HG02678 (cell line): Measurements from ENCODE around the gene HMCN1.

ENCODE experiments used
- ATAC-seq: cut with Tn5 transposase; IDR thresholded peaks from one replicate; pipeline ENCODE4 v1.9.1; 2021; ENCODE audit warnings: mild to moderate bottlenecking, moderate library complexity; ENCODE audit not compliant: unreplicated experiment

Gene HMCN1

DNA sequence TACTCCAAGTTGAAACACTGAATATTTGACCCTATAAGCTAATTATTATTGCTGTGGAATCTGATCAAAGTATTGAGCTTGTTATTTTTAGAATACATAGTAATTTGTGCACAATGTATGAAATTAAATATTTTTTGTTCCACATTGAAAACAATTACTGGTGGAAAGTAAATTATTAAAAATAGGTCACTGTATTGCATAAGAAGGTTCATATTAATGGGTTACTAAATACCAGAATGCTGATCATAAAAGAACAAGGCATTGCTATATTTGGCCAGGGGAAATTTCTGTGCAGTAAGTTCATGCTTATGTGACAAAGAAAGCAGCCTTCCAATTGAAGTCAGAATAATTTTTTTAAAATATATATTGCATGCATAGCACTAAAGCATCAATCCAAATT is 481.4 kb downstream of the HMCN1 start:
- no peak for ATAC-seq

GRCh38 chr1:186218654-186219352 is 484.6 kb downstream of the HMCN1 start:
- ATAC-seq = peak; percentile 58

DNA sequence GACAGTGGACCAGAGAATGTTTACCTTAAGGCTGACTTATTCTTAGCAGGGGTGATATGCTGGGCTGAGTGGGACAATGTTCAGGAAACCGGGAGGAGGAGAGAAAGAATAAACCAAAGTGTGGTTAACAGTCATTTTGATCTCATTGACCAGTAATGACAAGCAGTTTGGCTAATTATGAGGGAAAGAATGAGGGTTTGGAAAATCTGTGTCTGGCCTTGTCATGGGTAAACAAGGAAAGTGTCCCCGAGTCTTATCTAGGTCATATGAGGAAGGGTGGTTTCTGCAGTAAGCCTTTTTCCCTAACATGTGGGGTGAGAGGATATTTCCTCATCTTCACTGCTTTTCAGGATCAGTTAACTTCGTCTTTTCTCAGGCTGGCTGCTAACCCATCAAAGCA is 485.9 kb downstream of the HMCN1 start:
- no peak for ATAC-seq

DNA sequence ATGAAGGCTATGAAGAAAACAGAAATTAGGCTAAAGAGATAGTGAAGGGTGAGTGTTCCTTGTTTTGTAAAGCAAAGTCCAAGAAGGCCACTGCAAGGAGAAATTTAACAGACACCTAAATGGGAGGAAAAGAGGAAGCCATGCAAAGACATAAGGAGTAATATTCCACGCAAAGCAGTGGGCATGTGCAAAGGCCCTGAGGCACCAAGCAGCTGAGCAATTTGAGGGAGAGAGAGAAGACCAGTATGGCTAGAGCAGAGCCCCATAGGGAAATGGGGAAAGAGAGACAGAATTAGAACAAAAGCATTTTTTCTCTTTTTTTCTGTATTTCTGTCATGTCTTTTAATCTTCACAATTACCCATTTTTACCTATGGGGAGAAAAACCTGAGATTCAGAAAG is 486.7 kb downstream of the HMCN1 start:
- ATAC-seq = no peak

DNA sequence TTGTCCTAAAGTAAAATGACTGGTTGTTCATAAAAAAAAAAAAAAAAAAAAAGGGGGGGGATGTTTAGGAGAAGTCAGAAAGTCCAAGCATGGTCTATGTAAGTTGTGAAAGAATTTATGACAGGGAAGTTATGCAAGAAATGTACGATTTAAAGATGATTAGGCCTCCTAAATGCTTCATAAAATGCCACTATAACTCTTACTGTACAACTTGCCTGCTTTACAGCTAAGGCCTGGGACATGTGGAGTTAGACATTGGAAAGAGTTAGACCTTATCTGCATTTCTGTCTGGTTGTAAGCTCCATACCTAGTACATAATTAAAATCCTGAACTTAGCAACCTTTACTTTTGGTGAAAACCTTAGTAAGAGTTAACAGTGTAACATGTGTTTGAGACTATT is 490.9 kb downstream of the HMCN1 start:
- no peak for ATAC-seq

DNA sequence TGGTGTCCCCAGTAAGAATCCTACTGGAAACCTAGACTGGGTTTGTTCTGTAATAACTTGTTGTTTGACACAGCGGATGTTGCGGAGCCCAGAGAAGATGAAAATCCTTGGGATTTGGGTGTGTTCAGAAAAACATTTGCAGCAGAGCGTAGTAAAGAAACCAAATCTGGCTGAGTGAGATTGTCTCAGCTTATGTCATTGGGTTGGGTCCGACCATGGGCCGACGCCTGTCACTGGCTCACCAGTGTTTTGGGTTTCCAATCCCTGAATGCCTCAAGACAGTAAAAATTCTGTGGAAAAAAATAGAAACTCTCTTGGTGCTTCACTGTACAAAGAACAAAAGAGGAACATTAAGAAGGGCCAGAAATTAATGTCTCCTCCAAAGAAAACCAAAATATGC is 494.6 kb downstream of the HMCN1 start:
- no peak for ATAC-seq

- ATAC-seq = no peak
Observed at GRCh38 chr1:186231861-186232436, 497.8 kb downstream of the HMCN1 start.

DNA sequence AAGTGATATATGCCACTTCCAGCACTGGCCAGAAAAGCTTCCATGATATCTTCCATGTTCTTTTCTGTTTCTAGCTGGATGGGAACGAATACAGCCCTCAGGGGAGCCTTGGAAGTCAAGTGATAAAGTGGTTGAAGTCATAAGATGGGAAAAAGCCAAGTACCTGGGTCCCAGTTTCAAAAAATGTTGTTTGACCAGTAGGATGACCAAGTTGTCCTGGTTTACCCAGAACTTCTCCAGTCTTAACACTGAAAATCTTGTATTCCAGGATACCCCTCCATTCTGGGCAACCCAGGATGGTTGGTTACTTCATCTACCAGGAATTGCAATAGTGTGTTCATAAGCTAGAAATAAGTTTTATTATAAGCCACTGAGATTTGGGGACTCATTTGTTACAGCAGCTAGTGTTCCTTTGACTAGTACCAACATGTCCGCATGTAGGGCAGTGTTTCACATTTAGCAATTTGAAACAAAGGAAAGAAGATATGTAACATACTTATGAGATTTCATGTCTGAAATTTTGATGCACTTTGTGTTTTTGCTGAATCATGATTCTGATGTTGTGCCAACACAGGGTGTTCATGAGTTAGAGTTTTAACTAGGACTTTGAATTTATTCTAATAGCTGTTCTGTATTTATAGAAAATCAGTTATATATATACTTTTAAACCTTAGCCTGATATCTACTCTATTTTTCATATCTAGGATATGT is 500.9 kb downstream of the HMCN1 start:
- ATAC-seq = no peak

- ATAC-seq = no peak
Observed at GRCh38 chr1:186235696-186236095, 501.5 kb downstream of the HMCN1 start.

- ATAC-seq = no peak
Observed at GRCh38 chr1:186236921-186237320, 502.7 kb downstream of the HMCN1 start.

DNA sequence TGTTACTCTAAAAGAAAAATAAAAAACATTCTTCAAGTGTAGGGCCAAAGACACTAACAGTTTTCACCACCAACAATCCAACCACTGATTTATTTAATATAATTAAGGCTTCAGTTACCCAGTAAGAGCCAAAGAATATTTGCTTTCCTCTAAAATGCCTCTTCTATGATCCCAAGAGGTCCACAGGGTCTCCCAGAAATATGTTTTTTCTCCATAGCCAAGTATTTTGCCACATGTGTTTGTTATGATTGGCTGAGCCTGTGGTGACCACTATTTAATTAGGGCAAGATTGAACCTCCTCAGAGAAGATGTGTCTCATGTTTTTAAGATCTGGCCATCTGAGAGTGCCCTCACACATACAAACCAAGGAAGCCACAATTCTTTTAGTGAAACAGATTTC is 505.0 kb downstream of the HMCN1 start:
- ATAC-seq = no peak

GRCh38 chr1:186240436-186240835 is 506.2 kb downstream of the HMCN1 start:
- no peak for ATAC-seq
